ENCODE measurements around the gene SYTL5.

Gene SYTL5

GRCh38 chrX:38008658-38009057 is 2.3 kb downstream of the SYTL5 start:
- in situ Hi-C loops (cut with MboI; ENCODE audit: low pct_unique_long_range_greater_than_20kb, low sequenced_read_pairs) = no loop called here
- no peak for DNase-seq

GRCh38 chrX:38009641-38010040 is 3.3 kb downstream of the SYTL5 start:
- in situ Hi-C loops (cut with MboI; ENCODE audit: low pct_unique_long_range_greater_than_20kb, low sequenced_read_pairs) = no loop called here
- no peak for DNase-seq

GRCh38 chrX:38018766-38019425 is 12.5 kb downstream of the SYTL5 start:
- in situ Hi-C loops (cut with MboI; ENCODE audit: low pct_unique_long_range_greater_than_20kb, low sequenced_read_pairs) = no loop called here
- no peak for DNase-seq

- no peak for DNase-seq
- in situ Hi-C loops (cut with MboI; ENCODE audit: low pct_unique_long_range_greater_than_20kb, low sequenced_read_pairs) = no loop called here
These were observed 21.9 kb downstream of the SYTL5 start for GRCh38 chrX:38028300-38028699.

- in situ Hi-C loops (cut with MboI; ENCODE audit: low pct_unique_long_range_greater_than_20kb, low sequenced_read_pairs) = no loop called here
- no peak for DNase-seq
These were observed 30.1 kb downstream of the SYTL5 start for GRCh38 chrX:38036466-38036865.

- in situ Hi-C loops (cut with MboI; ENCODE audit: low pct_unique_long_range_greater_than_20kb, low sequenced_read_pairs) = no loop called here
These were observed 32.1 kb downstream of the SYTL5 start for GRCh38 chrX:38038501-38038900.

GRCh38 chrX:38041237-38041636 is 34.9 kb downstream of the SYTL5 start:
- in situ Hi-C loops (cut with MboI; ENCODE audit: low pct_unique_long_range_greater_than_20kb, low sequenced_read_pairs) = no loop called here

More at GRCh38 chrX:38038501-38038900, 32.1 kb downstream of the SYTL5 start:
- DNase-seq = no peak

GRCh38 chrX:38044701-38045100 is 38.3 kb downstream of the SYTL5 start:
- in situ Hi-C loops (cut with MboI; ENCODE audit: low pct_unique_long_range_greater_than_20kb, low sequenced_read_pairs) = no loop called here
- DNase-seq = no peak

More at GRCh38 chrX:38041237-38041636, 34.9 kb downstream of the SYTL5 start:
- DNase-seq = no peak

- in situ Hi-C loops (cut with MboI; ENCODE audit: low pct_unique_long_range_greater_than_20kb, low sequenced_read_pairs) = no loop called here
- DNase-seq = no peak
These were observed 39.3 kb downstream of the SYTL5 start for GRCh38 chrX:38045538-38046096.

- in situ Hi-C loops (cut with MboI; ENCODE audit: low pct_unique_long_range_greater_than_20kb, low sequenced_read_pairs) = no loop called here
- DNase-seq = no peak
These were observed 42.5 kb downstream of the SYTL5 start for GRCh38 chrX:38048886-38049285.

- in situ Hi-C loops (cut with MboI; ENCODE audit: low pct_unique_long_range_greater_than_20kb, low sequenced_read_pairs) = no loop called here
These were observed 44.5 kb downstream of the SYTL5 start for GRCh38 chrX:38050806-38051205.

GRCh38 chrX:38052096-38052495 is 45.7 kb downstream of the SYTL5 start:
- in situ Hi-C loops (cut with MboI; ENCODE audit: low pct_unique_long_range_greater_than_20kb, low sequenced_read_pairs) = no loop called here
- DNase-seq = no peak

More at GRCh38 chrX:38050806-38051205, 44.5 kb downstream of the SYTL5 start:
- DNase-seq = no peak

- in situ Hi-C loops (cut with MboI; ENCODE audit: low pct_unique_long_range_greater_than_20kb, low sequenced_read_pairs) = no loop called here
- DNase-seq = no peak
These were observed 49.0 kb downstream of the SYTL5 start for GRCh38 chrX:38055170-38055847.

GRCh38 chrX:38060331-38060878 is 54.1 kb downstream of the SYTL5 start:
- DNase-seq = no peak
- in situ Hi-C loops (cut with MboI; ENCODE audit: low pct_unique_long_range_greater_than_20kb, low sequenced_read_pairs) = no loop called here

GRCh38 chrX:38061335-38061734 is 55.0 kb downstream of the SYTL5 start:
- in situ Hi-C loops (cut with MboI; ENCODE audit: low pct_unique_long_range_greater_than_20kb, low sequenced_read_pairs) = no loop called here

GRCh38 chrX:38066934-38067333 is 60.6 kb downstream of the SYTL5 start:
- in situ Hi-C loops (cut with MboI; ENCODE audit: low pct_unique_long_range_greater_than_20kb, low sequenced_read_pairs) = no loop called here

More at GRCh38 chrX:38061335-38061734, 55.0 kb downstream of the SYTL5 start:
- no peak for DNase-seq

GRCh38 chrX:38069273-38069672 is 62.9 kb downstream of the SYTL5 start:
- in situ Hi-C loops (cut with MboI; ENCODE audit: low pct_unique_long_range_greater_than_20kb, low sequenced_read_pairs) = no loop called here

More at GRCh38 chrX:38066934-38067333, 60.6 kb downstream of the SYTL5 start:
- DNase-seq = no peak

GRCh38 chrX:38069991-38070390 is 63.6 kb downstream of the SYTL5 start:
- in situ Hi-C loops (cut with MboI; ENCODE audit: low pct_unique_long_range_greater_than_20kb, low sequenced_read_pairs) = no loop called here

More at GRCh38 chrX:38069273-38069672, 62.9 kb downstream of the SYTL5 start:
- no peak for DNase-seq

GRCh38 chrX:38079463-38079862 is 73.1 kb downstream of the SYTL5 start:
- DNase-seq = no peak
- in situ Hi-C loops (cut with MboI; ENCODE audit: low pct_unique_long_range_greater_than_20kb, low sequenced_read_pairs) = no loop called here

More at GRCh38 chrX:38069991-38070390, 63.6 kb downstream of the SYTL5 start:
- DNase-seq = no peak

- no peak for DNase-seq
- in situ Hi-C loops (cut with MboI; ENCODE audit: low pct_unique_long_range_greater_than_20kb, low sequenced_read_pairs) = no loop called here
These were observed 74.5 kb downstream of the SYTL5 start for GRCh38 chrX:38080808-38081207.

Measured in KBM-7 (cell line).